ENCODE results near the gene PDXP.

PDXP gene

GRCh38 chr22:37629928-37630327, 28.6 kb upstream of the PDXP start:
- no peak for DNase-seq

- DNase-seq, result no peak
Observed at GRCh38 chr22:37630839-37631435, 27.6 kb upstream of the PDXP start.

- DNase-seq, result no peak
Observed at GRCh38 chr22:37631448-37632173, 26.9 kb upstream of the PDXP start.

- DNase-seq, result no peak
Observed at GRCh38 chr22:37632174-37633088, 26.1 kb upstream of the PDXP start.

DNA sequence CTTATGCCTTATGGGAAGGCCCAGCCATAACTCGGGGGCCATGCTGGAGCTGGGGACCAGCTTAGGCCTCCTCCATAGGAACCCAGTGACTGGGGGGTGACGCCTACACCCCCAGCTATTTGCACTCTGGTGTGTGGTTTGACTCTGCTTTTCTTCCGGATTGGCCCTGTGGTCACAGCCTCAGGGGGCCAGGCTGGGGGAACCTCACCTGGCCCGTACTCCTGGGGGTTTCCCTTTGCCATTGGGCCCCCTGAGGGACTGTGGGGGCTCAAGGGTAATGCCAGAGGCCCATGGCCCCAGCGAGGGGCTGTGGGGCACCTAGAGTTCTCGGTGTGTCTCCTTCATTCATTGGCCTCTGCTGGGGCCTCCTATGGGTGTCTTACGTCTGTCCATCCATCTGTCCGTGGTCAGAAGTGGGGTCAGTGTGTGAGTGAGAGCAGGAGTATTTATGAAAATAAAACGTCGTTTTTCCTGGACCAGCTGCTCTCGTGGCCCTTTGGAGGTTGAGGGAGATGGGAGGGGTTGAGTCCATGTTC, 25.4 kb upstream of the PDXP start:
- DNase-seq, result no peak

DNA sequence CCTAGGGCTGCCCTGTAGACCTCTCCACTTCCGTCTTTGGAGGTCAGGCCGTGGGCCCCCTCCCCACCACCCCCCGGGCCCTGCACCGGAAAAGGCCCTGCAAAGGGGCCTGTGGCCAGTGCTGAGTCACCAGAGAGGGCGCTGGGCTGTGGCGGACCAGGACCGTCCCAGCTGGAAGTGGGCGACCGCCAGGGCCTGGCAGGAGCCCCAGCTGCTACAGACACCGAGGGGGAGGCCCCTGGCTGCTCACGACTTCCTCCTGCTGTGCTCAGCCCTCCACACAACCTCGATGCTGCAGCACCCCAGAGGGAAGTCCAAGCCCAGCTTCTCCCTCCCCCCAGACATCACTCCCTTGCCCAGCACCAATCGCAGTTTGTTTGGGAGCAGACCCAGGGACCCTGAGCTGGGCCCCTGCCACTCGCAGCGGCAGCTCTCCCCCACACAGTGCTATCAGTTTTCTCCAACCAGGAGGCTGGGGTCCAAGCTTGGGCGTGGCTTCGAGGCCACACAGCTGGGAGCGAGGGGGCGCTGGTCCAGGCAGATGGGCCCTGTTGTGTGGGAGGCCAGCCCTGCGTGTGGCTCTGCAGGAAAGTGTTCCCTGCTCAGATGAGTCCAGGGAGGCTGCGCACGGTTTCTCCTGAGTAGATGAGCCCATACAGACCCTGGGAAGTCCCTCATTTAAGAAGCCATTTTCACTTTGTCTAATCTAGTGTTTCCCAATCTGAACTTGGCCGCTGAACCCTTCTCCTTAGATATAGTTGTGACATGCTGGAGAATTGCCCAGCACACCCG, 24.7 kb upstream of the PDXP start:
- peak; percentile 49 for DNase-seq

DNA sequence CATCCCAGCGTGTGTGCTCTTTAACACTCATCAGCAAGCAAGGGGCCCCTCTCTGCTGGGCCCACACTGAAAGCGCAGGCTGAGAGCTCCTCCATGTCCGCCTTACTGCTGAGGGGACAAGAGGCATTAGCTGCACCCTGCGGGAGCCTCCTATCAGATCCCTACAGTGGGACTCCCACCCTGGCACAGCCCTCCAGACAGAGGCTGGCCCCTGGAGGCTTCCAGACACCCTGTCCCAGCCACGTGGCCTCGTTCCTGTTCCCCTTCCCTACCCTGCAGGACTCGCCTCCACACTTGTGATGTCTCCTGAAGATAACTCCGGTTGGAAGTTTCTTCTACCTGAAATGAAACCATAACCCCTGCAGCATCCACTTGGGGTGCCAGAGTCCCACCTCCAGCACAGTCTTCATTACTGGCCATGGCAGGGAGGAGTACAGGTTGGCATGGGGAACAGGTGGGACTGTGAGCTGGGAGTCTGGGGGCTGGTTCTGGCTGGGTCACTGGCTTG, 24.1 kb upstream of the PDXP start:
- DNase-seq, result no peak

GRCh38 chr22:37635157-37635556, 23.4 kb upstream of the PDXP start:
- no peak for DNase-seq

DNA sequence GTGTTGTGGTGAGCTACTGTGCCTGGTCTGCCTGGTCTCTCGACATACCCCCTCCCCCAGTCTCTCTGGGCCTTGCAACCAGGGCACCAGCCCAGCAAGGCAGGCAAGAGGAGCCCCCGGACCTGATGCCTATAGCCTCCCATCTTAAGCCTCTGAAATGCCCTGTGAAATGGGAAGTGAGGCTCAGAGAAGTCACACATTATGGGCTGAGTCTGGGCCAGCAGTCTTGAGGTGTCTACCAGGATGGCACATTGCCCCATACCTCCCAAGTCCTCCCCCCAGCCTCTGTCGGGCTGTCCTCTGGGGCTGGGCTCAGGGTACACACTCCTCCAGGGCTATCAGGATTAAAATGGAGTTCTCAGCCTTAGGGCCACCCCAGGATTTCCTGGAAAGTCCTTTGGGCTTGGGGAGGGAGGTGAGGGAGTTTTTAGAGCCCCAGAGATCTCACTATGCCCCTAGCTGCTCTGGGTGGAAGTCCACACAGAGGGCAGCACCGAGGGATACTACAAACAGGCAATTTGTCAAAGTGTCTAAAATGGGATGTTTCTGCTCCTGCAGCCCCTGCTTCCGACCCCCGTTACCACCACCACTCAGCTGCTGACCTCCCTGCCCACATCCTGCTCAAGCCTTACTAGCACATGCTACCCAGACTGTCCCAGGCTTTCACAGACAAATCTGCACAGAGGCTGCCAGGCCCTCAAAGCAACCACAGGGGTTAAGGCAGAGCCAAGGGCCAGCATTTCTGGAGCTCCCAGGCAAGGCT, 22.2 kb upstream of the PDXP start:
- no peak for DNase-seq

GRCh38 chr22:37636949-37637273, 21.6 kb upstream of the PDXP start:
- DNase-seq, result no peak

DNA sequence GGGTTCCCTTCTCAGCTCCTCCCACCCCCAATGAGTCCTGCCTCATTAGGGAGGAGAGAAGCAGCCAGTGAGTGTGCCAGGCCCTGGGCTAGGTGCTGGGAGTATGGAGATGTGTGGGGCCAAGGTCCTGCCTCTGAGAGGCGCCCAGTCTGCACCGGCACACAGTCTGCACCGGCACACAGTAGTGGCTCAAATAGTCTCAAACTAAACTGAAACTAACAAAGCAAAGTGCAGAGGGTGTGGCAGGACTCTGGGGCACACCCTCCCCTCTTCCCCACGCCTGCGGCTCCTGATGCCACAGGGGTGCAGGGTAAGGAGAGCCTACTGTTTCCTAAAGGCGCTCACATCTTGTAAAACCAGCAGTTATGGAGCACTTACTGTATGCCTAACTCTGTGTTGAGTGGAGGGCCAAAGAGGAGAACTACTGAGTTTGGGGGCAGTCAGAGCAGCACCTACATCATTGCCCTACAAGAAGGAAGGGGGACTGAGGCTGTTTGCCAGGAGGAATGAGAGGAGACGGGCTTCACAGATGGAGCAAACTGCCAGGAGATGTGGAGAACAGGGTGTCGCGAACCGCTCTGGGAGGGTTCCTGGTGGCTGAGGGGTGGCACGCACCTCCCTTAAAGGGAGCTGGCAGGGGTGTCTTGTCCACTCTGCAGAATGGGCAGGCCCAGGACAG, 20.0 kb upstream of the PDXP start:
- DNase-seq, result no peak

DNA sequence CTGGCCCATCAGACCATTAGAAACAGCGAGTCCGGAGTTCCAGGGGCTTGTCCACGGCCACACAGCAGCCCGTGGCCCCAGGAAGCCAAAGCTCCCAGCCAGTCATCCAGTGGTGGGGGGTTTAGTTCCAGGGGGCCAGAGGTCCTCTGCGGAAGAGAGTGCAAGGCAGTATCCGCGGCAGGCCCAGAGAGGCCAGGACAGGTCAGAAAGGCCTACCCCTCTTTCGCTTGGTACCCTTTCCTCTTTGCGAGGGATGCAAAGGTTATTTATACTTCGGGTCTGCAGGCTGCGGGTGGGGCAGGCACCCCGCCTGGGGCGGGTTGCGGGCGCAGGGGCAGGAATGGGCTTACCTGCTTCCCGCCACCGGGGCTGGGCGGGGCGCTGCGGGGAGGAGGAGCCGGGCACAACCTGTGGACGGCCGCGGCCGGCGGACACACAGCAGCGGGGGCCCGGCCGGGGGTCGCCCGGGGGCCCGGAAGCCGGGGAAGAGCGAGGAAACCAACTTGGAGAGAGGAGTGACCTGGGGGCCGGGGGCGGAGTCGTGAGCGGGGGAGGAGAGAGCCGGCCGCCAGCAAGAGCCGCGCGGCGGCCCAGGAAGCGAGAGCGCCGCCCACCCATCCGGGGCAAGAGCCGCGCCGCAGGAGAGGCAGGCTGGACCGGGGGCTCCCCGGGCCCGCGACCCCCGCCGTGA, 19.3 kb upstream of the PDXP start, which contains the start of gene SH3BP1:
SH3BP1 (plus strand) TSS at position 600 of the 691 bp plus-strand sequence. CDS start 119 bp downstream, outside the sequence.
- DNase-seq, result no peak

DNA sequence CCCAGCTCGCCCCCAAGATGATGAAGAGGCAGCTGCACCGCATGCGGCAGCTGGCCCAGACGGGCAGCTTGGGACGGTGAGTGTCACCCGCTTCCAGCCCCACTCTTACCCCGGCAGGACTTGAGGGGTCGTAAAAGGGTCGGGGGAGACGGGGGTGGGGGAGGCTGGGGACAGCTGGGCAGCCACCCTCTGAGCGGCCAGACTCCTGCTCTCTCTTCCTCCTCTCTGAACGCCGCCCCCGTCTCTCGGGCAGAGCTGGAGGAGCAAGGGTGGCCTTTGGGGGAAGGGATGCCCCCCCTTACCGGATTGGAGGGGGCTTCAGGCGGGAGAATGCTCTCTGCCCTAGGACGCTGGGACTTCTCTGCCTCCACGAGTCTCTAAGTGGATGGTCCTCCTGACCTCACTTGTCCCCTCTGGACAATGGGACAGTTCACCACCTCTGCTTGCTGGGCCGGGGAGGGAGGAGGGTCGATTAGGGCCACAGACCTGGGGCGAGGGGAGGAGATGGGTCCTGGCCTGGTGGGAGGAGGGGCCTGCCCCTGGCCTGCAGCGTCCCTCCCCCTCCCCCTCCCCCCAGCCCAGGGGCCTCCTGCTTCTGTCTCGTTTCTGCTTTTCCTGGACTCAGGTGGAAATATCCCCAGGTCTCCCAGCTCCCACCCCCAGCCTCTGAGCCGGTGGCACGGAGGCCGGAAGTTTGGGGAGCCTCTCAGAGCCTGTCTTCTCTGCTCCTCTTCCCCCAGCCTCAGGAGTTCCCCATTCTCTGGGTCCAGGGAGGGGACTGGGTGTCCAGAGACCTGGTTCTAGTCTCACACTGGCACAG, 18.5 kb upstream of the PDXP start:
- DNase-seq, result no peak

DNA sequence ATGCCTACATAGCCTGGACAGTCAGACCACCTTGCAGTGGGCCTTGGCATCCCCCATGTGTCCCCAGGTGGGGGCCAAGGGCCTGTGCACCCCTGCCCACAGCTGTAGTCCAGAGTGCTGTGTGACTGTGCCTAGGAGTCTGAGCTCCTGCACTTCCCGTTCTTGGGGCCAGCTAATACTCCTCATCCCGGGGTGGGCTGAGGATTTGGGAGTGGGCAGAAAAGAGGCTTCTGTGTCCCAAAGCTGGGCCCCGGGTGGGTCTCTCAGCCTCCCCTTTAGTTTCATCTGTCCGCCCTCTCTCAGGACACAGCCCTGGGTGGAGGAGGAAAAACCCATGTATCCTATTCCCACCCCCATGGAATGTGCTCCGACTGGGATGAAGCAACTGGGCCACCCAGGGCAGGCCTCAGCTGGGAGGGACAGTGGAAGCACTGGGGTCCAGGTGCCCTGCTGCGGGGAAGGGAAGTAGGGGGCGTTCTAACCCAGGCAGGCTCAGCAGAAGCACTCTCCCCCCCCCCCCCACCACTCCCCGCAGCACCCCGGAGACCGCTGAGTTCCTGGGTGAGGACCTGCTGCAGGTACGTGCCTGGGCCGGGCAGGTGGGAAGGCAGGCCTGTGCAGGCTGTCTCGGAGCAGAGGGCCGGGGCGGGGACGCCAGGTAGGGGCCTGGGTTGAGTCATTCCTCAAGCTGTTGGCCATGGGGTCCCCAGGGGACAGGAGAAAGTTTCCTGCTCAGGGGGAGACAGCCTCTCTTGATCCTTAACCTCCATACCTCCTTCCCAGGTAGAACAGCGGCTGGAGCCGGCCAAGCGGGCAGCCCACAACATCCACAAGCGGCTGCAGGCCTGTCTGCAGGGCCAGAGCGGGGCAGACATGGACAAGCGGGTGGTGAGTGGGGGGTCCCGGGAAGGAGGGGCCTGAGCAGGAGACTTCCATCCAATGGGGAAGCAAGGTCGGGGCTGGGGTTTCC, 17.6 kb upstream of the PDXP start:
- no peak for DNase-seq

- DNase-seq, result no peak
Observed at GRCh38 chr22:37641561-37641949, 17.0 kb upstream of the PDXP start.

DNA sequence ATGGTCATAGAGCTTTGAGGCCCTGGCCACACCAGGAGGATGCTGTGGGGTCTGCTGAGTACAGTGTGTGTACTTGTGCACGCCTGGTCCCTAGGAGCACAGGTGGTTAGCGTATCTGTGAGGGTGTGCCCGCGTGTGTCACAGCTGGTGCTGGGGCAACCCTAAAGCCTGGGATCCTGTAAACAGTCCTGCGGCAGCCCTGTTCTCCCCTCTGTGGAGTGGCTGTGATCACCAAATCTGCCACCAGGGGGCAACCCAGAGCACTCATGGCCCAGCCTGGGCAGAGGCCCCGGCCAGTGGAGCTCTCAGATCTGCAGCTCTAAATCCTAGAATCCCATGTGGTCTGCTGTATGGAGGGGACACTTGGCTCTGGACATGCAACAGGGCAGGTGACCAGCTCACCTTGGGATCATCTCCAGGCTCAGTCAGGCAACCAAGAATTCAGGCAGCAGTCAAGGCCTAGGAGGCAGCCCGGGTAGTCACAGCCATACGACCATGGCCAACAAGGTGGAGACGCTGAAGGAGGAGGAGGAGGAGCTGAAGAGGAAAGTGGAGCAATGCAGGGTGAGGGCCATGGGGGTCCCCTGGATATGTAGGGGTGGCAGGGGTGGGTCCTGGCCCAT, 15.2 kb upstream of the PDXP start:
- DNase-seq, result no peak

DNA sequence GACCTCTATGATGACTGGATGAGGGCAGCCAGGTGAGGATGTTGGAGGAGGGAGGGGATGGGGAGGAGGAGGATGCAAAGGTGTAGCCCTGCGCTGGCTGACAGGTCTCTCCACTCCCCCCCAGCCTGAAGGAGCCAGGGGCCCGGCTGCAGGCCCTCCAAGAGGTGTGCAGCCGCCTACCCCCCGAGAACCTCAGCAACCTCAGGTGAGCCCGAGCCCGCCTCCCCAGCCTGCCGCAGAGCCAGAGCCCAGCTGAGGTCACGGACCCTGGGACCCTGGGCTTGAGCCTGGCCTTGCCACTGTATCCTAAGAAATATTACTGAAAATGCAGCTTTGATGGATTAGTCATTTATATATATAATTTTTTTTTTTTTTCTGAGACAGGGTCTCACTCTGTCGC, 11.2 kb upstream of the PDXP start:
- DNase-seq, result no peak

GRCh38 chr22:37647928-37648327, 10.6 kb upstream of the PDXP start:
- DNase-seq, result no peak

Data from NCI-H524 treated with DMSO at 0.1 percent for 48 hours (cell line).